ENCODE data around the gene CCDC107. TPM values are rescaled to one million over a fixed set of nuclear protein-coding genes. Genes with fewer than 3 reads are reported as not detected.

Gene CCDC107
- polyA plus RNA-seq, 1 experiment: 11.8 TPM

GRCh38 chr9:35685506-35685905, 27.4 kb downstream of the CCDC107 start:
- Histone ChIP-seq H3K4me3 (ENCODE audit: low read depth, low read length) (peak overlapping the region; percentile 37), H3K27ac (ENCODE audit: low read depth, low read length) (peak overlapping the region; percentile 52), H3K9me3 (ENCODE audit: control insufficient read depth, insufficient read depth, low read length) (no peaks in the 10 kb centered on the region; the same call in 1 of the 2 replicates), H3K27me3 (ENCODE audit: control insufficient read depth, insufficient read depth, low read length) (no peaks in the 10 kb centered on the region)
- no peak for DNase-seq (ENCODE audit: low read depth, low spot score)
- ChIA-PET CTCF (interaction anchor here (6.4 kb wide), 1 partner anchor 11 kb away, joined by 43 read pairs; no protein-coding TSS in a partner anchor), POLR2A (interaction anchor here (1.3 to 9.1 kb wide), 5 partner anchors 10 to 47 kb away, joined by 3 to 75 read pairs (median 15); partner anchors contain the start of genes ARHGEF39, CCDC107, CREB3 and RMRP)
- no peak for TF ChIP-seq CTCF (IDR thresholded peaks at IDR 0.05; ENCODE audit: low read depth, low read length)

- H3K27me3 ChIP-seq (ENCODE audit: control insufficient read depth, insufficient read depth, low read length): no peaks in the 10 kb centered on the region
- no peaks in the 10 kb centered on the region; the same call in 1 of the 2 replicates for H3K9me3 ChIP-seq (ENCODE audit: control insufficient read depth, insufficient read depth, low read length)
- peak overlapping the region; percentile 98 for H3K4me3 ChIP-seq (ENCODE audit: low read depth, low read length)
- TF ChIP-seq CTCF (IDR thresholded peaks at IDR 0.05; ENCODE audit: low read depth, low read length): no peak
- POLR2A ChIA-PET: interaction anchor here (0.5 to 9.1 kb wide), 9 partner anchors 9 to 55 kb away, joined by 3 to 101 read pairs (median 8); partner anchors contain the start of genes ARHGEF39, CA9, CCDC107 and CREB3
- CTCF ChIA-PET: interaction anchor here (0.9 to 6.4 kb wide), 4 partner anchors 10 to 49 kb away, joined by 3 to 43 read pairs (median 4); no protein-coding TSS in a partner anchor
- peak overlapping the region; percentile 31 for H3K27ac ChIP-seq (ENCODE audit: low read depth, low read length)
- no peak for DNase-seq (ENCODE audit: low read depth, low spot score)
These were observed 28.4 kb downstream of the CCDC107 start for GRCh38 chr9:35686222-35687203.

GRCh38 chr9:35687306-35687705, 29.2 kb downstream of the CCDC107 start:
- TF ChIP-seq CTCF (IDR thresholded peaks at IDR 0.05; ENCODE audit: low read depth, low read length): no peak
- Histone ChIP-seq H3K4me3 (ENCODE audit: low read depth, low read length) (peak overlapping the region; percentile 98), H3K27ac (ENCODE audit: low read depth, low read length) (peak overlapping the region; percentile 24), H3K9me3 (ENCODE audit: control insufficient read depth, insufficient read depth, low read length) (no peaks in the 10 kb centered on the region; the same call in 1 of the 2 replicates), H3K27me3 (ENCODE audit: control insufficient read depth, insufficient read depth, low read length) (no peaks in the 10 kb centered on the region)
- ChIA-PET CTCF (interaction anchor here (1.2 to 6.4 kb wide), 3 partner anchors 9 to 48 kb away, joined by 3 to 43 read pairs (median 7); no protein-coding TSS in a partner anchor), POLR2A (interaction anchor here (1.2 to 9.1 kb wide), 9 partner anchors 7 to 44 kb away, joined by 3 to 101 read pairs (median 15); partner anchors contain the start of genes ARHGEF39, CCDC107, CREB3 and RMRP)
- DNase-seq (ENCODE audit: low read depth, low spot score): no peak

GRCh38 chr9:35687972-35688557, 30.0 kb downstream of the CCDC107 start:
- TF ChIP-seq CTCF (IDR thresholded peaks at IDR 0.05; ENCODE audit: low read depth, low read length): no peak
- CTCF ChIA-PET: interaction anchor here (2.1 to 6.4 kb wide), 2 partner anchors 9 to 27 kb away, joined by 7 to 43 read pairs; no protein-coding TSS in a partner anchor
- Histone ChIP-seq H3K27me3 (ENCODE audit: control insufficient read depth, insufficient read depth, low read length) (no peaks in the 10 kb centered on the region), H3K4me3 (ENCODE audit: low read depth, low read length) (peak overlapping the region; percentile 98), H3K9me3 (ENCODE audit: control insufficient read depth, insufficient read depth, low read length) (no peaks in the 10 kb centered on the region; the same call in 1 of the 2 replicates), H3K27ac (ENCODE audit: low read depth, low read length) (peak overlapping the region; percentile 41)
- DNase-seq (ENCODE audit: low read depth, low spot score): no peak
- POLR2A ChIA-PET: interaction anchor here (0.6 to 9.1 kb wide), 11 partner anchors 8 to 172 kb away, joined by 3 to 101 read pairs (median 15); partner anchors contain the start of genes ARHGEF39, CCDC107, CREB3 and RMRP

Measured in AG04450 (cell line).